SK-N-MC (cell line): ENCODE measurements around the gene CYB561.
"Not testable (repeated sequence)": the region's sequence is repeated elsewhere in the genome, so short reads cannot be mapped to it uniquely, and the experiment has no call there.

Experiments
- DNase-seq: peaks from one replicate; pipeline ENCODE4 v3.0.0-alpha.2; 2011; ENCODE audit warnings: low read depth, low spot score
- H3K27ac ChIP-seq: fragments of 200-600 bp; sonication (generic); 2 replicates; pipeline ENCODE4 v1.5.1; 2016; ENCODE audit warnings: mixed run types
- H3K36me3 ChIP-seq: fragments of 200-600 bp; sonication (generic); 2 replicates; pipeline ENCODE4 v1.6.1; 2017; ENCODE audit warnings: antibody characterized with exemption, low read length, mixed read lengths; ENCODE audit not compliant: insufficient read depth
- H3K4me3 ChIP-seq: fragments of 200-600 bp; sonication (generic); 2 replicates; pipeline ENCODE4 v1.5.1; 2016
- H3K9ac ChIP-seq: fragments of 200-600 bp; sonication (generic); 2 replicates; pipeline ENCODE4 v1.8.0; 2017; ENCODE audit warnings: mixed run types, mixed read lengths; ENCODE audit not compliant: insufficient read length
- H3K9me3 ChIP-seq: fragments of 200-600 bp; sonication (generic); 2 replicates; pipeline ENCODE4 v1.6.1; 2017; ENCODE audit warnings: low read depth, mild to moderate bottlenecking, antibody characterized with exemption, low read length, moderate library complexity, mixed read lengths
- EZH2 ChIP-seq: fragments of 200-600 bp; sonication (generic); IDR thresholded peaks from one replicate; pipeline ENCODE4 v1.6.1; 2017; ENCODE audit warnings: antibody characterized with exemption
- FOXP2 ChIP-seq: optimal IDR thresholded peaks from 2 replicates; pipeline ENCODE3; 2011; ENCODE audit warnings: mild to moderate bottlenecking, moderate library complexity; ENCODE audit not compliant: insufficient read depth; ENCODE audit errors: extremely low read length, control extremely low read depth
- POLR2AphosphoS5 ChIP-seq: IDR thresholded peaks from 2 replicates; pipeline ENCODE4 v1.6.1; 2012; ENCODE audit warnings: mild to moderate bottlenecking, low read depth, low read length, borderline replicate concordance

Gene CYB561

DNA sequence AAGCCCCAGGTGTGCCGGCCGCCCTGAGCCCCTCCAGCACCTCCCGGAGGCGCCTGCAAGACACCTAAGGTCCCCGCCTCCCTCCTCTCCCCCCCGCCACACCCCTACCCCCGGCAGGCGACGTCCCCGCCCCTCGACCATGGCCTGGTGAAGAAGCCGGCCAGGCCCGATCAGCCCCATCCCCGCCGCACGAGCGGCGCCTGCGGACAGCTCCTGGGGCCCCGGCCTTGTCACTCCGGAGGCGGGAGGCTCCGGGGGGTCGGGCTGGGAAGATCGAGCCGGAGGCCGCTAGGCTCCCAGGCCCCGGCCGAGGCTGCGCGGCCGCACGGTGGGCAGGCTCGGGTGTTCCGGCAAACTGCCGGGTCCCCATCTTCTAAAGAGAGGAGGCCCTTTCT lies 30.4 kb upstream of the CYB561 start:
- TF ChIP-seq EZH2, result no peak
- TF ChIP-seq FOXP2, result no peak
- TF ChIP-seq POLR2AphosphoS5, result no peak
- DNase-seq, result no peak
- H3K36me3 ChIP-seq, result no peaks in the 10 kb centered on the region
- no peak overlapping the region for H3K27ac ChIP-seq
- H3K9ac ChIP-seq, result no peak overlapping the region
- H3K4me3 ChIP-seq, result peak overlapping the region; percentile 74
- H3K9me3 ChIP-seq, result no peaks in the 10 kb centered on the region

- H3K9me3 ChIP-seq, result no peaks in the 10 kb centered on the region
- H3K9ac ChIP-seq, result no peak overlapping the region
- no peak overlapping the region for H3K4me3 ChIP-seq
- no peak for DNase-seq
- H3K36me3 ChIP-seq, result no peaks in the 10 kb centered on the region
- TF ChIP-seq FOXP2 (no peak), EZH2 (no peak)
- H3K27ac ChIP-seq, result no peak overlapping the region
Measured at GRCh38 chr17:63475491-63476412, 29.6 kb upstream of the CYB561 start.

DNA sequence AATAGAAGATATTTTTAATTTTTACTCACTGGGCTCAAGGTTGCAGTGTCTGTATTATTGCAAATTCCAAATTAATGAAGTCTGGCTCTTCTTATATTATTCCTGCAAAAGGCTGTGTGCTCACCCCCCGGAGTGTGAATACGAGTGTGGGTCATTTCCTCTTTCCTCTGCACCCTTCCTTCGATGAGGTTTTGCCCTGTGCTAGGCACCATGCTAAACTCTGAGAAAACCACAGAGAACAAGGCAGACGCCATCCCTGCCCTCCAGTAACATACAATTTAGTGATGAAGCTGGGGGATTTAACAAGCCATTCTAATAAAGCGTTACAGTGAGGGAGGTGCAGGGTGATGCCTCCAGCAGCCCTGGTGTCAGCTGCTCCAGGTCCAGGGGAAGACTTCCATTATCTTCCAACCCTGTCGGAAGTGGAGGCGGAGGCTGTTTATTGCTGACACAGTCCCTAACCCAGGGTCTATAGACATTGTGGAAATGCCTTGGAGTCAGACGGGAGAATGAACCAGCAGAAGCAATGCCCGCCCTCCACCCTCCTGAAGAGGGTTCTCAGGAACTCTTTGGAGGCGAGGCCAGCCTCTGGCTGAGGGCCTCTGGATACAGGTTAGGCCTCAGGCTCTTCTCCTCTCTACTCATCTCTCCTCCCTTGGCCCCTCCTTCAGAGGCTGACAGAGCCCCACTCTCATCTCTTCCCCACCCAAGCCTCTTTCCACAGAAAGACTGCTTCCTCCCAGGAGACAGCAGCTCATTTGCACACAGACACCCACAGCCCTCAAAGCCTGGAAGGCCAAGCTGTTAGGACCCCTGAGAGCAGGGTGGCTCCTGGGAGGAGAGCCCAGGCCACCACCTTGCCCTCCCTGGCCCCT lies 28.7 kb upstream of the CYB561 start:
- Histone ChIP-seq H3K27ac (no peak overlapping the region), H3K36me3 (no peaks in the 10 kb centered on the region), H3K9me3 (no peaks in the 10 kb centered on the region), H3K9ac (no peak overlapping the region), H3K4me3 (no peak overlapping the region)
- no peak for TF ChIP-seq EZH2
- no peak for TF ChIP-seq FOXP2
- no peak for TF ChIP-seq POLR2AphosphoS5
- DNase-seq, result no peak

GRCh38 chr17:63474174-63474573 lies 28.1 kb upstream of the CYB561 start:
- Histone ChIP-seq H3K27ac (no peak overlapping the region), H3K9me3 (no peaks in the 10 kb centered on the region), H3K36me3 (no peaks in the 10 kb centered on the region), H3K9ac (no peak overlapping the region), H3K4me3 (no peak overlapping the region)
- DNase-seq, result no peak
- no peak for TF ChIP-seq FOXP2
- TF ChIP-seq POLR2AphosphoS5, result no peak
- no peak for TF ChIP-seq EZH2

DNA sequence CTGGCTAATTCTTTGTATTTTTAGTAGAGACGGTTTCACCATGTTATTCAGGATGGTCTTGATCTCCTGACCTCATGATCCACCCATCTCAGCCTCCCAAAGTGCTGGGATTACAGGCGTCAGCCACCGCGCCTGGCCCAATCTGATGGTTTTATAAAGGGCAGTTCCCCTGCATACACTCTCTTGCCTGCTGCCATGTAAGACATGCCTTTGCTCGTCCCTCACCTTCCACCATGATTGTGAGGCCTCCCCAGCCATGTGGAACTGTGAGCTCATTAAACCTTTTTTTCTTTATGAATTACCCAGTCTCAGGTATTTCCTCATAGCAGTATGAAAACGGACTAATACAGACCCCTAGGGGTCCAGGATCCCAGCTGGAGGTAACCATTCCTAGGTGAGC lies 22.0 kb upstream of the CYB561 start:
- H3K27ac ChIP-seq, DNase-seq, H3K9me3 ChIP-seq, H3K9ac ChIP-seq, H3K4me3 ChIP-seq, H3K36me3 ChIP-seq: not testable (repeated sequence)

DNA sequence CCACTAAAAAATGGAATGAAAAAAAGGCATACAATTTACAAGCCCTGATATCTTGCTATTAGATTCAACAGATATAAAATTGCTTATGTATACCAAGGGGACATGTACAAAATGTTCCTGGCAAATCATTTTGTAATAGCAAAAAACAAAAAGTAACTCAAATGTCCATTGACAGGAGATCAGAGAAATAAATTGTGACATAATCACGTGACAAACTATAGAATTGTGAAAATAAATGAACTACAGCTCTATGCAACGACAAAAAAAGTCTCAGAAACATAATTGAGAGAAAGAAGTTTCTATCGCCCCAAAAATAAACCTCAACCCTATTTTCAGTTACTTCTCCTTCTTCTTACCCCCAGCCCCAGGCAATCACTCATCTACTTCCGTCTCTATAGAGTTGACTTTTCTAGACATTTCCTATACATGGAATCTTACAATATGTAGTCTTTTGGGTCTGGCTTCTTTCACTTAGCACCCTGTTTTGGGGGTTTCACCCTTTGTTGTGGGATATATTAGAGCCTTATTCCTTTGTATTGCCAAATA lies 18.7 kb upstream of the CYB561 start:
- no peak for TF ChIP-seq EZH2
- TF ChIP-seq POLR2AphosphoS5, result no peak
- no peak for TF ChIP-seq FOXP2
- Histone ChIP-seq H3K36me3 (no peaks in the 10 kb centered on the region), H3K9ac (no peak overlapping the region), H3K4me3 (no peak overlapping the region), H3K9me3 (no peaks in the 10 kb centered on the region), H3K27ac (no peak overlapping the region)
- DNase-seq, result no peak

DNA sequence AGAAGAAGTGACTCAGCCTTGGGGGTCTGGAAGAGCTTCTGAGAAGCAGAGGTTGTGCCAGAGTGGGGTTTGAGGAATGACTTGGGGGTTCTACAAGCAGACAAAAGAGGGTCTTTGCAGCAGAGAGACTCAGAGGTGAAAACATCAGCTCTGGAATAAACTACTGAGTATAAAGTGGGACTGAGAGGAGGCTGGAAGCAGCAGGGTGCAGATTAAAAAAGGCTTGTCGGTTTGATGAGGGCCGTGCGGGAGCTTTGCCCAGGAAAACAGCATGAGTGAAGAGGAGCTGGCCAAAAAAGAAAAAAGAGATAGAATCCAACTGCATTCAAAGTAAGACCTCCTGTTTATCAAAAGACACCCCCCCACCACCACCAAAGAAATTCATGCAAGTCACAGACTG lies 17.7 kb upstream of the CYB561 start:
- no peak for DNase-seq
- Histone ChIP-seq H3K27ac (no peak overlapping the region), H3K9ac (no peak overlapping the region), H3K36me3 (no peaks in the 10 kb centered on the region), H3K9me3 (no peaks in the 10 kb centered on the region), H3K4me3 (no peak overlapping the region)
- TF ChIP-seq POLR2AphosphoS5 (no peak), EZH2 (no peak), FOXP2 (no peak)

GRCh38 chr17:63460018-63460417 lies 13.9 kb upstream of the CYB561 start:
- DNase-seq, result no peak
- no peak for TF ChIP-seq EZH2
- no peak for TF ChIP-seq FOXP2
- TF ChIP-seq POLR2AphosphoS5, result no peak
- Histone ChIP-seq H3K36me3 (no peaks in the 10 kb centered on the region), H3K4me3 (no peak overlapping the region), H3K9me3 (no peaks in the 10 kb centered on the region), H3K9ac (no peak overlapping the region), H3K27ac (no peak overlapping the region)
